Esophagus (tissue), 2 donors: ENCODE results near the gene PRSS56. TPM values are rescaled to one million over a fixed set of nuclear protein-coding genes. Genes with fewer than 3 reads are reported as not detected.

Experiments
- H3K27ac ChIP-seq, 2 donors: one replicate each; pipeline ENCODE4 v1.5.1; 2013; ENCODE audit warnings: low read depth in 2 of 2, mild to moderate bottlenecking in 2 of 2, inconsistent platforms in 1 of 2, low read length in 1 of 2, moderate library complexity in 1 of 2
- H3K27me3 ChIP-seq, 2 donors: one replicate each; pipeline ENCODE4 v1.6.1; 2013; ENCODE audit warnings: low read length in 2 of 2, control low read depth in 1 of 2, mild to moderate bottlenecking in 1 of 2; ENCODE audit not compliant: insufficient read depth in 2 of 2, control insufficient read depth in 1 of 2
- H3K36me3 ChIP-seq, 2 donors: one replicate each; pipeline ENCODE4 v1.6.1; 2013; ENCODE audit warnings: low read length in 1 of 2; ENCODE audit not compliant: control insufficient read depth in 2 of 2, insufficient read depth in 2 of 2
- H3K4me1 ChIP-seq, 2 donors: one replicate each; pipeline ENCODE4 v1.6.1; 2013; ENCODE audit warnings: low read length in 1 of 2; ENCODE audit not compliant: control insufficient read depth in 2 of 2, insufficient read depth in 2 of 2
- H3K4me3 ChIP-seq, 2 donors: one replicate each; pipeline ENCODE4 v1.5.1; 2013; ENCODE audit warnings: low read length in 2 of 2, mild to moderate bottlenecking in 2 of 2, low read depth in 1 of 2, moderate library complexity in 1 of 2
- H3K9me3 ChIP-seq, 2 donors: one replicate each; pipeline ENCODE4 v1.6.1; 2013; ENCODE audit warnings: mild to moderate bottlenecking in 2 of 2, low read depth in 1 of 2, low read length in 1 of 2, moderate library complexity in 1 of 2; ENCODE audit not compliant: control insufficient read depth in 2 of 2, insufficient read depth in 1 of 2
- WGBS, 2 donors: extraction: QIAGEN DNeasy Blood & Tissue Kit; methylation state at CpG; one replicate each; pipeline ENCODE4 v1.1.7; 2013; 5-methylcytosine and 5-hydroxymethylcytosine counted together
- polyA plus RNA-seq, 2 donors: library from polyadenylated mRNA; stranded (reverse); fragments of 200-250 nt; gene quantifications; one replicate each; pipeline ENCODE4 v1.2.3, GENCODE V29; 2013
- donor health status: healthy with polysubstance abuse.
- donor health status: Bipolar disorder and iron deficiency.

Gene PRSS56
- polyA plus RNA-seq, 2 donors: not detected

GRCh38 chr2:232486558-232487384 lies 33.4 kb upstream of the PRSS56 start:
- no peaks in the 10 kb centered on the region for H3K36me3 ChIP-seq
- WGBS, 2 donors: 4% methylated on average over 68 to 74 of the region's 74 CpGs
- peaks cover 19 to 21% of the 10 kb centered on the region in 2 donors for H3K27me3 ChIP-seq
- peaks cover 3 to 7% of the 10 kb centered on the region in 2 donors for H3K4me1 ChIP-seq
- H3K27ac ChIP-seq: no peak overlapping the region
- H3K4me3 ChIP-seq: peak overlapping the region in 1 of 2 donors; percentile 28
- no peaks in the 10 kb centered on the region for H3K9me3 ChIP-seq

GRCh38 chr2:232487385-232488096 lies 32.6 kb upstream of the PRSS56 start, which contains the start of gene ECEL1:
Gene ECEL1, minus strand, starts transcription at chr2:232487834. Its CDS starts 1,181 bp downstream, at chr2:232486653.
- Histone ChIP-seq H3K4me3 (peak within 1 kb of the TSS in 1 of 2 donors; percentile 28), H3K9me3 (no peaks in the 10 kb centered on the region), H3K27ac (no peak within 1 kb of the TSS), H3K27me3 (peaks cover 19 to 21% of the 10 kb centered on the region in 2 donors), H3K36me3 (no peaks in the 10 kb centered on the region), H3K4me1 (peaks cover 3 to 7% of the 10 kb centered on the region in 2 donors)
- WGBS, 2 donors: 2% methylated on average over 54 to 102 of the region's 102 CpGs

- Histone ChIP-seq H3K4me1 (peaks cover 3 to 7% of the 10 kb centered on the region in 2 donors), H3K36me3 (no peaks in the 10 kb centered on the region), H3K4me3 (no peak overlapping the region), H3K27me3 (peaks cover 19 to 21% of the 10 kb centered on the region in 2 donors), H3K9me3 (no peaks in the 10 kb centered on the region), H3K27ac (no peak overlapping the region)
- WGBS, 2 donors: 47 to 55% methylated on average over 16 of the region's 16 CpGs
These were observed 32.0 kb upstream of the PRSS56 start for GRCh38 chr2:232488097-232488711.

- 86 to 96% methylated on average over 5 of the region's 5 CpGs for WGBS, 2 donors
These were observed 31.4 kb upstream of the PRSS56 start for GRCh38 chr2:232488721-232489300.

GRCh38 chr2:232489516-232490220 lies 30.5 kb upstream of the PRSS56 start:
- Histone ChIP-seq H3K36me3 (no peaks in the 10 kb centered on the region), H3K9me3 (no peaks in the 10 kb centered on the region), H3K4me3 (no peak overlapping the region), H3K4me1 (peaks cover 3 to 7% of the 10 kb centered on the region in 2 donors), H3K27me3 (peaks cover 19 to 21% of the 10 kb centered on the region in 2 donors), H3K27ac (no peak overlapping the region)
- WGBS, 2 donors: 73 to 75% methylated on average over 9 of the region's 9 CpGs

More at GRCh38 chr2:232488721-232489300, 31.4 kb upstream of the PRSS56 start:
- Histone ChIP-seq H3K27ac (no peak overlapping the region), H3K4me1 (peaks cover 3 to 7% of the 10 kb centered on the region in 2 donors), H3K4me3 (no peak overlapping the region), H3K27me3 (peaks cover 19 to 21% of the 10 kb centered on the region in 2 donors), H3K36me3 (no peaks in the 10 kb centered on the region), H3K9me3 (no peaks in the 10 kb centered on the region)

- H3K27me3 ChIP-seq: peaks cover 19 to 20% of the 10 kb centered on the region in 2 donors
These were observed 29.7 kb upstream of the PRSS56 start for GRCh38 chr2:232490221-232491138.

GRCh38 chr2:232491139-232491780 lies 28.9 kb upstream of the PRSS56 start:
- Histone ChIP-seq H3K9me3 (no peaks in the 10 kb centered on the region), H3K4me3 (no peak overlapping the region), H3K27ac (no peak overlapping the region), H3K27me3 (peaks cover 16 to 19% of the 10 kb centered on the region in 2 donors), H3K36me3 (no peaks in the 10 kb centered on the region), H3K4me1 (peaks cover 0 to 7% of the 10 kb centered on the region in 2 donors)
- 88 to 91% methylated on average over 12 of the region's 12 CpGs for WGBS, 2 donors

More at GRCh38 chr2:232490221-232491138, 29.7 kb upstream of the PRSS56 start:
- Histone ChIP-seq H3K9me3 (no peaks in the 10 kb centered on the region), H3K4me3 (no peak overlapping the region), H3K27ac (no peak overlapping the region), H3K4me1 (peaks cover 3 to 7% of the 10 kb centered on the region in 2 donors), H3K36me3 (no peaks in the 10 kb centered on the region)
- WGBS, 2 donors: 81 to 86% methylated on average over 30 of the region's 30 CpGs
